Progenitor cell of endocrine pancreas (in vitro differentiated cells): ENCODE measurements around the gene DNAJB1. TPM values are rescaled to one million over a fixed set of nuclear protein-coding genes. Genes with fewer than 3 reads are reported as not detected.

Source experiments
- DNase-seq: peaks from one replicate; pipeline ENCODE4 v3.0.0; 2021; ENCODE audit warnings: low spot score; ENCODE audit not compliant: unreplicated experiment
- H3K27ac Mint-ChIP-seq: 2 replicates; pipeline ENCODE4 v1.8.0; 2021; ENCODE audit warnings: mild to moderate bottlenecking, moderate library complexity, mixed read lengths
- H3K27me3 Mint-ChIP-seq: 2 replicates; pipeline ENCODE4 v1.8.0; 2021; ENCODE audit warnings: mixed read lengths
- H3K36me3 Mint-ChIP-seq: 2 replicates; pipeline ENCODE4 v1.8.0; 2022; ENCODE audit warnings: mixed read lengths; ENCODE audit not compliant: insufficient read depth
- H3K4me1 Mint-ChIP-seq: 2 replicates; pipeline ENCODE4 v1.8.0; 2021; ENCODE audit warnings: low read depth, mixed read lengths
- H3K4me3 Mint-ChIP-seq: 2 replicates; pipeline ENCODE4 v1.8.0; 2021; ENCODE audit warnings: low read depth, mild to moderate bottlenecking, moderate library complexity, mixed read lengths
- H3K9me3 Mint-ChIP-seq: 2 replicates; pipeline ENCODE4 v1.8.0; 2021; ENCODE audit warnings: low read depth, mixed read lengths
- CTCF ChIP-seq: fragments of 200-600 bp; sonication (generic); IDR thresholded peaks from one replicate; pipeline ENCODE4 v1.5.0; 2021; ENCODE audit warnings: antibody characterized with exemption, mild to moderate bottlenecking; ENCODE audit not compliant: unreplicated experiment
- total RNA-seq: library from RNA; stranded (reverse); gene quantifications from 2 replicates; pipeline ENCODE4 v1.2.1, GENCODE V29; 2021

Gene DNAJB1
- total RNA-seq, 1 donor from 2014 or later: 97.0 TPM

GRCh38 chr19:14480700-14481079, 37.5 kb downstream of the DNAJB1 start:
- TF ChIP-seq CTCF: no peak
- Mint-ChIP-seq H3K27me3 (no peaks in the 10 kb centered on the region), H3K36me3 (peaks cover 9% of the 10 kb centered on the region), H3K4me3 (no peak overlapping the region), H3K27ac (no peak overlapping the region), H3K9me3 (no peaks in the 10 kb centered on the region), H3K4me1 (peaks cover 1% of the 10 kb centered on the region)
- no peak for DNase-seq

- H3K9me3 Mint-ChIP-seq: no peaks in the 10 kb centered on the region
- DNase-seq: peak; percentile 76
- H3K4me3 Mint-ChIP-seq: no peak overlapping the region
- peaks cover 3% of the 10 kb centered on the region for H3K4me1 Mint-ChIP-seq
- no peak overlapping the region for H3K27ac Mint-ChIP-seq
- peaks cover 9% of the 10 kb centered on the region for H3K36me3 Mint-ChIP-seq
- no peaks in the 10 kb centered on the region for H3K27me3 Mint-ChIP-seq
- TF ChIP-seq CTCF: peak; percentile 93
Observed at GRCh38 chr19:14479975-14480699, 38.1 kb downstream of the DNAJB1 start.

GRCh38 chr19:14479309-14479974, 38.8 kb downstream of the DNAJB1 start:
- Mint-ChIP-seq H3K4me3 (no peak overlapping the region), H3K27me3 (no peaks in the 10 kb centered on the region), H3K36me3 (peaks cover 9% of the 10 kb centered on the region), H3K4me1 (peaks cover 3% of the 10 kb centered on the region), H3K27ac (no peak overlapping the region), H3K9me3 (no peaks in the 10 kb centered on the region)
- no peak for DNase-seq
- TF ChIP-seq CTCF: no peak

- TF ChIP-seq CTCF: no peak
- no peak for DNase-seq
- Mint-ChIP-seq H3K36me3 (peaks cover 7% of the 10 kb centered on the region), H3K27me3 (no peaks in the 10 kb centered on the region), H3K4me1 (peaks cover 3% of the 10 kb centered on the region), H3K27ac (no peak overlapping the region), H3K4me3 (no peak overlapping the region), H3K9me3 (no peaks in the 10 kb centered on the region)
Observed at GRCh38 chr19:14478113-14478545, 40.1 kb downstream of the DNAJB1 start.

GRCh38 chr19:14477418-14478112, 40.6 kb downstream of the DNAJB1 start:
- H3K4me3 Mint-ChIP-seq: no peak overlapping the region
- TF ChIP-seq CTCF: no peak
- H3K27me3 Mint-ChIP-seq: no peaks in the 10 kb centered on the region
- peaks cover 3% of the 10 kb centered on the region for H3K4me1 Mint-ChIP-seq
- H3K36me3 Mint-ChIP-seq: peaks cover 9% of the 10 kb centered on the region
- DNase-seq: no peak
- no peaks in the 10 kb centered on the region for H3K9me3 Mint-ChIP-seq
- H3K27ac Mint-ChIP-seq: peak overlapping the region; percentile 74
